ENCODE results near the gene HSPA2.
"Not testable (repeated sequence)": the region's sequence is repeated elsewhere in the genome, so short reads cannot be mapped to it uniquely, and the experiment has no call there.

The HSPA2 gene

DNA sequence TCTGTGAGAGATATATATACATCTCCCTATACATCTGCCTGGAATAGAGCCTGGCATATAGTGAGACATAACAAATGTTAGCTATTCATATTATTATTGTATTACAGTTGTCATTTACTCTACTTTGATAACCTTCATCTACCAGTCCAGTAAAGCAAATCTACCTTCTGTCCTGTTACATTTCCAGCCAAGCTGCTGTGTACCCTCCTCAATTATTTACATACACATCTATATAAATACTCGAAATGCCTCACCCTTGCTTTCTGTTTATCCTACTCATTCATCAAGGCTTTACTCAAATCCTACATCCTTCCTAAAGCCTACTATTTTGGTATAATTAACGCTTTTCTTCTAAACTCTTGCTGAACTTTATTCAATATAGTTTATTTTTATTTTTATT lies 27.3 kb upstream of the HSPA2 start:
- no peak for DNase-seq (ENCODE audit: low spot score)

DNA sequence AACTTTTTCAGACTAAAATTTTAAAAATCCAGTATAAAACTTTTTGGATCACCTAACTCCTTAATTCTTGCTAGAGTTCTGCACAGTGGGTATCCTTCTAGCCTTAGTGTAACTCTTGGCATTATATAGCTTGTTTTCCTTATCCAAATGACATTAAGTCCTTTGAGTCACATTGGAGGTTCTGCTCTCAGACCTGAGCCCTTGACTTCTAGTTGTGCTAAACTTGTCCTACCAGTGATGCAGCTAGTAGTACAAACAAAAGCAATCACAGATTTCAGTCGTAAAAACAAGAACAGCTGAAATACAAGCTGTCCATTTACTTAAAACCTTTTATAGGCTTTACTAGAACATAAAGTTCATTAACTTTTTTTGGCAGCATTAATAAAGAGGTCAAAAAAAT lies 25.5 kb upstream of the HSPA2 start:
- no peak for DNase-seq (ENCODE audit: low spot score)

DNA sequence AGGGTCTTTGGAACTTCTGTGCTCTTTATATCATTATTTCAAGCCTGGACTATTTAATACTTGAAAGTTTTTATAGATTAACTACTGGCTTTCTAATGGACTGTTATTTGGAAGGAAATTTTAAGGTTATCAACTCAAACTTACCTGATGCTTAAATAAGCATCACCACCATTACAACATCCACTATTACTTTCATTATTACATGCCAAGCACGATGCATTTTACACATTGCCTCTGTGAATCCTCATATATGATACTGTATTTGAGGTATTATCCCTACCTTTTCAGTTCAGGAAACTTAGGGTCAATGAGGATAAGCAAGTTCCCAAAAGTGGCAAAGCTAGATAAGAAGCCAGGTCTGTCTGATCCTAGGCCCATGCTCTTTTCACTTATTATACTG lies 23.6 kb upstream of the HSPA2 start:
- DNase-seq (ENCODE audit: low spot score), result no peak

DNA sequence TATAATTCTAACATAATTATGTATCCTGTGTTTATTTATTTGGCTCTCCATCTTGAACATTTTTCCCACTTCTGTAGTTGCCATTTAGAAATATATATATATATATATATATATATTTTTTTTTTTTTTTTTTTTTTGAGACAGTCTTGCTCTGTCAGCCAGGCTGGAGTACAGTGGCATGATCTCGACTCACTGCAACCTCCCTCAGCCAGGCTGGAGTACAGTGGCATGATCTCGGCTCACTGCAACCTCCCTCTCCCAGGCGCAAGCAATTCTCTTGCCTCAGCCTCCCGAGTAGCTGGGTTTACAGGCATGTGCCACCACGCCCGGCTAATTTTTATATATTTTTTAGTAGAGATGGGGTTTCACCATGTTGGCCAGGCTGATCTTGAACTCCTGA lies 22.9 kb upstream of the HSPA2 start:
- DNase-seq (ENCODE audit: low spot score), result not testable (repeated sequence)

DNA sequence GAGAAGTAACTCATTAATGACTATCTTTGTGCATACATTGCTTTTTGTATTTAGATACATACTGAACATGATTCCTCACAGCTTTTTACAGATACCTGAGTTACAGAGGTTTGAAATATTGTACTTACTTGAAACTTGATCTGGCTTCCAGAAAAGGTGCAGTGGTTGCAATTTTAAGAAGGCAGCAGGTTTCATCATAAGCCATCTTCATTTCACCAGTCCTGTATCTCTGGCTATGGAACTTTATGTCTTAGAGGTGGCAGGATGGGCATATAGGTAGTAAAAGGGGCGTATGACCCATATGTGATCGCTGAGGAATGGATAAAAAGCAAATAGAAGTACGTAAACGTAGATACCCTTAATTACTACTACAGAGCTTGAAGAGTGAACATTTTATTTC lies 22.3 kb upstream of the HSPA2 start:
- no peak for DNase-seq (ENCODE audit: low spot score)

DNA sequence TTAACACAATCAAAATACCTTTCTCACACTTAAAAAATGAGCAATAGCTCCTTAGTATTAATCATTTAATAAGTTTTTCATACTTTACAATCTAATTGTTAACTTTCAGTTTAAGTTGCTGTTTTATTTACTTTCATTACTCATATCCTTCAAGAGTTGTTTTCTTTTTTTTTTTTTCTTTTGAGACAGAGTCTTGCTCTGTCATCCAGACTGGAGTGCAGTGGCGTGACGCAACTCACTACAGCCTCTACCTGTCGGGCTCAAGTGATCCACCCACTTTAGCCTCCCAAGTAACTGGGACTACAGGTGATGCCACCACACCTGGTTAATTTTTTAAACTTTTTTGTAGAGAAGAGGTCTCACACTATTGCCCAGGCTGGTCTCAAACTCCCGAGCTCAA lies 19.8 kb upstream of the HSPA2 start:
- no peak for DNase-seq (ENCODE audit: low spot score)

DNA sequence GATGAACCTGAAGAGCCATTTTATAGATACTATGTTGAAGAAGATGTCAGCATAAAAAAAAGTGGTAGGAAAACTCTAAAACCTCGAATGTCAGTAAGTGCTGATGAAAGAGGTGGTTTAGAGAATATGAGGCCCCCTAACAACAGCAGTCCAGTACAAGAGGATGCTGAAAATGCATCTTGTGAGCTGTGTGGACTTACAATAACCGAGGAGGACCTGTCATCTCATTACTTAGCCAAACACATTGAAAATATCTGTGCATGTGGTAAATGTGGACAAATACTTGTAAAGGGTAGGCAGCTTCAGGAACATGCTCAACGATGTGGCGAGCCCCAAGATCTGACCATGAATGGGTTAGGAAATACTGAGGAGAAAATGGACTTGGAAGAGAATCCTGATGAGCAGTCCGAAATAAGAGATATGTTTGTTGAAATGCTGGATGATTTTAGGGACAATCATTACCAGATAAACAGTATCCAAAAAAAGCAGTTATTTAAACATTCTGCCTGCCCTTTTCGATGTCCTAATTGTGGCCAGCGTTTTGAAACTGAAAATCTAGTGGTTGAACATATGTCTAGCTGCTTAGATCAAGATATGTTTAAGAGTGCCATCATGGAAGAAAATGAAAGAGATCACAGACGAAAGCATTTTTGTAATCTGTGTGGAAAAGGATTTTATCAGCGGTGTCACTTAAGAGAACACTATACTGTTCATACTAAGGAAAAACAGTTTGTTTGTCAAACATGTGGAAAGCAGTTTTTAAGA lies 17.8 kb upstream of the HSPA2 start:
- DNase-seq (ENCODE audit: low spot score), result no peak

DNA sequence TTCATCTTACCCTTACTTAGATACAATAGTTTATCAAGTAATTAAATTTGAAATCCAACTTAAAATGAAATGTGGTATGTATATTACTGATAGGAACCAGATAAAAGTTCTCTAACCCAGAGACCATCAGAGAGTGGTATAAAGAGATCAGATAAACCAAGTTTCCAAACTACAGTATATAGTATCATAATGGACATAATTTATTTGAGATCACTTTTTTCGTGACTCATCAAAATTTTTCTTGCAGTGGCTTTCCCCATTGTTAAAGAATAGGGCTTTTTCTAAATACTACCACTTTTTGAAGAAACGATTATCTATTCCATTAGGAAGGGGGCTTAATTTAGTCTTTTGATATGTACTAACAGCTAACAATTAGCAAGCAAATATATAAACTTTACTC lies 15.2 kb upstream of the HSPA2 start:
- DNase-seq (ENCODE audit: low spot score), result no peak

DNA sequence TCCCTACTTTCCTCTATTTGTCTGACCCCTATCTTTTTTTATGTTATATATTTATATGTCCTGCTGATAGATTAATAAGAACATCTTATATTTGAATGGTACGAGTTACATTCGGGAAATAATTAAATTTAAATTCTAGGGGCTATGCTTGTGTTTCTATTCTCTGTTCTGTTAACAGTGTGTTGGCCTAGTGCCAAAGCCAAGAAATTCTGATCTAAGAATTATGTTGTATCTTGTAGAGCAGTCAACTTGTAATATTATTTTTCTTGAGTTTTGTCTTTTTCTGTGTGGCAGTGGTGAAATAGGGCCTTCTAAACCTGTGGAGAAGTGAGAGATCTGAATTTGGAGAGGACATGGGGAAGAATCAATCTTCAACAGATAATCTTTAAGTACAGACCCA lies 9.0 kb upstream of the HSPA2 start:
- DNase-seq (ENCODE audit: low spot score), result no peak

DNA sequence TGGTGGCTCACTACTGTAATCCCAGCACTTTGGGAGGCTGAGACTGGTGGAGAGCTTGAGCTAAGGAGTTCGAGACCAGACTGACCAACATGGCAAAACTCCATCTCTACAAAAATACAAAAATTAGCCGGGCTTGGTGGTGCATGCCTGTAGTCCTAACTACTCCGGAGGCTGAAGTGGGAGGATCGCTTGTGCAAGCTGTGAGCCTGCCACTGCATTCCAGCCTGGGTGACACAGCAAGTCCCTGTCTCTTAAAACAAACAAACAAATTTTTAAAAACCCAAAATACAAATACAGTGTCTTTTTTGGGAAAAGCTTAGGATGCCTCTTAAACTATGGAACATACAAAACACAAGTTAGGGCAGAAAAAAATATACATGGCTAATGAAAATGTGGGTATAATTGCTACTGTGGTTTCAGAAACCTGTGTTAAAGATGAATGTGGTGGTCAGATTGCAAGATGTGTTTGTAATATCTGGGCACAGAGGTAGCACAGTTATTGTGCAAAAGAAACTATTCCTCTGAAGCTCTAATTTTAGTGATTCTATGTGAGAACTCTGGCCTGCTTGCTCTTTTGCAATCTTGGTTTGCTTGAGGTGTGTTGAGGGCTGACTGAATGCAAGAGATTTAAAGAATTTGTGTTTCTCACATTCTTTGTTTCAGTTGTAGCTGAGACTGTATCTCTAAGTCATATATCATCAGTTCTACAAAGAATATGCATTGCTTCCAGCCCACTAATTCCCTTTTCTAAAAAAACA lies 3.9 kb upstream of the HSPA2 start:
- no peak for DNase-seq (ENCODE audit: low spot score)

DNA sequence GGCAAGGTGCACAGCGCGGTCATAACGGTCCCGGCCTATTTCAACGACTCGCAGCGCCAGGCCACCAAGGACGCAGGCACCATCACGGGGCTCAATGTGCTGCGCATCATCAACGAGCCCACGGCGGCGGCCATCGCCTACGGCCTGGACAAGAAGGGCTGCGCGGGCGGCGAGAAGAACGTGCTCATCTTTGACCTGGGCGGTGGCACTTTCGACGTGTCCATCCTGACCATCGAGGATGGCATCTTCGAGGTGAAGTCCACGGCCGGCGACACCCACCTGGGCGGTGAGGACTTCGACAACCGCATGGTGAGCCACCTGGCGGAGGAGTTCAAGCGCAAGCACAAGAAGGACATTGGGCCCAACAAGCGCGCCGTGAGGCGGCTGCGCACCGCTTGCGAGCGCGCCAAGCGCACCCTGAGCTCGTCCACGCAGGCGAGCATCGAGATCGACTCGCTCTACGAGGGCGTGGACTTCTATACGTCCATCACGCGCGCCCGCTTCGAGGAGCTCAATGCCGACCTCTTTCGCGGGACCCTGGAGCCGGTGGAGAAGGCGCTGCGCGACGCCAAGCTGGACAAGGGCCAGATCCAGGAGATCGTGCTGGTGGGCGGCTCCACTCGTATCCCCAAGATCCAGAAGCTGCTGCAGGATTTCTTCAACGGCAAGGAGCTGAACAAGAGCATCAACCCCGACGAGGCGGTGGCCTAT lies 875 bp downstream of the HSPA2 start:
- DNase-seq (ENCODE audit: low spot score), result no peak

DNA sequence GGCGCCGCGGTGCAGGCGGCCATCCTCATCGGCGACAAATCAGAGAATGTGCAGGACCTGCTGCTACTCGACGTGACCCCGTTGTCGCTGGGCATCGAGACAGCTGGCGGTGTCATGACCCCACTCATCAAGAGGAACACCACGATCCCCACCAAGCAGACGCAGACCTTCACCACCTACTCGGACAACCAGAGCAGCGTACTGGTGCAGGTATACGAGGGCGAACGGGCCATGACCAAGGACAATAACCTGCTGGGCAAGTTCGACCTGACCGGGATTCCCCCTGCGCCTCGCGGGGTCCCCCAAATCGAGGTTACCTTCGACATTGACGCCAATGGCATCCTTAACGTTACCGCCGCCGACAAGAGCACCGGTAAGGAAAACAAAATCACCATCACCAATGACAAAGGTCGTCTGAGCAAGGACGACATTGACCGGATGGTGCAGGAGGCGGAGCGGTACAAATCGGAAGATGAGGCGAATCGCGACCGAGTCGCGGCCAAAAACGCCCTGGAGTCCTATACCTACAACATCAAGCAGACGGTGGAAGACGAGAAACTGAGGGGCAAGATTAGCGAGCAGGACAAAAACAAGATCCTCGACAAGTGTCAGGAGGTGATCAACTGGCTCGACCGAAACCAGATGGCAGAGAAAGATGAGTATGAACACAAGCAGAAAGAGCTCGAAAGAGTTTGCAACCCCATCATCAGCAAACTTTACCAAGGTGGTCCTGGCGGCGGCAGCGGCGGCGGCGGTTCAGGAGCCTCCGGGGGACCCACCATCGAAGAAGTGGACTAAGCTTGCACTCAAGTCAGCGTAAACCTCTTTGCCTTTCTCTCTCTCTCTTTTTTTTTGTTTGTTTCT lies 1.7 kb downstream of the HSPA2 start:
- no peak for DNase-seq (ENCODE audit: low spot score)

DNA sequence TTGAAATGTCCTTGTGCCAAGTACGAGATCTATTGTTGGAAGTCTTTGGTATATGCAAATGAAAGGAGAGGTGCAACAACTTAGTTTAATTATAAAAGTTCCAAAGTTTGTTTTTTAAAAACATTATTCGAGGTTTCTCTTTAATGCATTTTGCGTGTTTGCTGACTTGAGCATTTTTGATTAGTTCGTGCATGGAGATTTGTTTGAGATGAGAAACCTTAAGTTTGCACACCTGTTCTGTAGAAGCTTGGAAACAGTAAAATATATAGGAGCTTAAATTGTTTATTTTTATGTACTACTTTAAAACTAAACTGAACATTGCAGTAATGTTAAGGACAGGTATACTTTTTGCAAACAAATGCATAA lies 2.3 kb downstream of the HSPA2 start:
- no peak for DNase-seq (ENCODE audit: low spot score)

DNA sequence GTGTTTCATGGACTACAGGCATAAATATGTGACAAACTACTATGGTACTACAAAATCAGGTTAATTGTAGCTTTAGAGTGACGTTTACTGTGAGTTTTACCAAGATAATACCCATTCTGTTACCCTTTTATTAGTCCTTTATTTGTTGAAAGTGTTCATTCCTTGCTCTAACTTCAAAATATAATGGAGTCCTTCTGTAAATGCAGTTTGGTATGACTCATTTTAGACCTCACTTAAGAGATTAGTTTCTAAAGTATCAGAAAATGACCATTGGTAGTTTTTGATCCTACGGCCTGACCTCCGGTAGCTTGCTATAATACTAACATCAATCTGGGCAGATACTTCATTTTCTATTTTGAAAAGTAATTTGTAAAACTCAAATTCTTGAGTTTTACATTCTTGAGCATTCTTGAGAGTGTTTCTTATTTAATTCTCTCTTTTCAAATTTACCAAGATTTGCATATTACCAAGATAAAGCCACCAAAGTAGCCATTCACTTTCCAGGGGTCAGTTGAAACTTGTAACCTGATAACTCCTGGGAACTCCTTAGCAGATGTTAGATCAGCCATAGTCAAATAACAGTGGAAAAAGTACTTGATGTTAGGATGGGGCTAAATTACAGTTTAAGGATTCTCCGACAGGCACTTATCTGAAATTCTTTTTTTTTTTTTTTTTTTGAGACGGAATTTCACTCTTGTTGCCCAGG lies 4.2 kb downstream of the HSPA2 start:
- DNase-seq (ENCODE audit: low spot score), result no peak

DNA sequence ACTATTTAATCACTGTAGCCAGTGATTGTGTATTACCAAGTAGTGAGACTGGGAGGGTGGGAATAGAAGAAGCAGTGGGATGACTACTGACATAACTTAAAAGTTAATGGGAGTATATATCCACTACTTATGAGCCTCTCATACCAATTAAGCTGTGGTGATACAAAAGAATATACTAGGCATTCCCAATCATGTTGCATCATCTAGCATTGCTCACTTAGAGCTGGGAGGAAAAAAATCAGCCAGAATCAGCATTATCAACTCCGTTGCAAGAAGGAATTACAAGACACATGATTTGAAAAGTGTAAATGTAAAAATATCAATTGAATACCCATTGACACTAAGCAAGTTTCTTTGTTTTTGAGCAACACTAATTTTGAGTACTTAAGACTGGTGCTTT lies 8.5 kb downstream of the HSPA2 start:
- DNase-seq (ENCODE audit: low spot score), result no peak

DNA sequence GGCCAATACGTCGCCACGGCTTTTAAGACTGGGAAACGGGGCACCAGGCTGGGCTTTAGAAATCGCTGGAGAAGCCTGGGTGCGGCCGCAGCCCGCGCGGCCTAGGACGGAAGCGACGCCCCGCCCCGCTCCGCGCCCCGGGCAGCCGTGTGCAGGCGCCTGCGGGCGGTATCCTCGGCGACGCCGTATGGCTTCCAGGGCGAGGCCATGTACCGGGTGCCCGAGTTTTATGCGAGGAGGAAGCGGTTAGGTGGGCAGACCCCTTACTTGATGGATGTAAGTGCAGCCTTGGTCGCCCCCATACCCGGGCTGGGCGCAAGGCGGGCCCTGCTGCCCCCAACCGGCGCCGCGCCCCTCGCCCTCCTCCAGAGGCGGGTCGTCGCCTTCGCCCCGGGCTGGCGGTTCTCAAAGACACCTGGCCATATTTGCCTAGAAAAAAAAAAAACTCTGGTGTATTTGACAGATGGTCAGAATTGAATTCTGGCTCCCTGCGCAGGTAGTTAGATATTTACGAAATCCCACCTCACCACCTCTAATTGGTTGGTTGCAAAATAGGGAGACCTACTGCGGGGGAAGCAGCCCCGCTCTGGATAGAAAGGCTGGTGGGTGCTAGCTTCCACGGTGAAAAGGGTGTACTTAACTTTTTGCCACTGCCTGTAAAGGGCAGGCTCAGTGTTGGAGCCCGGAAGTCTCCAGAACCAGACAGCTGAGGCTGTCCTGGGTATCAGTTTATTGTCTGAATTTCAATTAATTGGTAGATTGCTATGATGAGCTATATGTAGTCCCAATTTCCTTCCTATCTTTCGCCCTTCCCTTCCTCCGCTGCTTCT lies 9.5 kb downstream of the HSPA2 start, which contains the start of gene PPP1R36:
PPP1R36 (plus strand) TSS at position 171 of the 830 bp plus-strand sequence; CDS start at position 208, 37 bp downstream.
- no peak for DNase-seq (ENCODE audit: low spot score)

DNA sequence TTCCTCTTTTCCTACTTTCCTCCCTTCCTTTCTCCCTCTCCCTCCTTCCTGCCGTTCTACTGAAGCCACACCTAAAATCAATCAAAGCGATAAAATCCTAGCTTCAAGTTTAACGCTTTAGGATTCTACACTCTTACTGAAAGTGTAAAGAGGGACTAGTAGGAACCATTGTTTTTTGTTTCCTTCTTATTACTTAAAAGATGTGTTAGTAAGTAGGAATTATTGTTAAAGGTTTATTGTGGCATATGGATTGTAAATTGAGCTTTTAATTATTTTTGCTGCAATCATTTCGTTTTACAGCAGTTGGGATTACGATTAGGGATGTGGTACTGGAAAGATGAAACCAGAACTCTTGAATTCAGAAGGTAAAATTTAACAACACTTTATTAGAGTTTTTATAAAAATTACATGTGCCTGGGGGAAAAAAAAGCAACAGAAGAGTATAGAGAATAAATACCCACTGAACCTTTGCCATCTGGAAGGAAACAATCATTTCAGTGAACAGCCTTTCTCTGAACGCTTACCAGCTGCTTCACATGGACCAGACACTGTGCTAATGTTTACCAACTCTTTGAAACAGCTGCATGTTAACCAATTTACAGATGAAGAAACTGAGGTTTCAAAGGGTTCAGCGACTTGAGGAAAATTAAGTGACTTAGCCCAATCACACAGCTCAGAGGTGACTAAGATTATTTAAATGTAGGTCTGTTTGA lies 10.2 kb downstream of the HSPA2 start:
- DNase-seq (ENCODE audit: low spot score), result no peak

DNA sequence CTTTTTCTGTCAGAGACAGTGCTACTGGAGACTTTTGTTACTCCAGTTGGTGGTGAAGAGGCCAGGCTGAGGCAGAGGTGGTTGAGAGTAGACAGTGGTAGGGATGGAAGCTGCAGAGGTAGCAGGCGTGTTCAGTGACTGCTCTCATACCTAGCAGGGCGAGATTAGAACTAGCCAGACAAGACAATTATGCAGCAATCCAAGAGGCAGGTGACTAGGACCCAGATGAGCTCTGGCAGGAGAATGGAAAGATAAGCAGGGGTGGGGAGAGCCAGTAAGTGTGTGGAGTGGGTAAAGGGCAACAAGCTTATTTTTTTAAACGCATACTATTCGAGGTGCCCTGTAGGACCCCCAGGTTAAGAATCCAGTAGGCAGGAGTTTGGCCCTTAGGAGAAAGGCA lies 14.0 kb downstream of the HSPA2 start:
- DNase-seq (ENCODE audit: low spot score), result no peak

DNA sequence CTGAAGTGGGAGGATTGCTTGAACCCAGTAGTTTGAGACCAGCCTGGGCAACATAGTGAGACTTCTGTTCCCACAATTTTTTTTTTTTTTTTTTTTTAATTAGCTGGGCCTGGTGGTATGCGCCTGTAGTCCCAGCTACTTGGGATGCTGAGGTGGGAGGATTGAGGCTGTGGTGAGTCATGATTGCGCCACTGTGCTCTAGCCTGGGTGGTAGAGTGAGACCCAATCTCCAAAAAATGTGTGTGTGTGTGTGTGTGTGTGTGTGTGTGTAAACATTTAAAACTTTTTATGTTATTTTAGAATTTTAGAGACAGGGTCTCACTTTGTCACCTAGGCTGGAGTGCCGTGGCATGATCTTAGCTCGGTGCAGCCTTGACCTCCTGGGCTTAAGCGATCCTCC lies 16.0 kb downstream of the HSPA2 start:
- DNase-seq (ENCODE audit: low spot score), result no peak

Data from SK-N-DZ (cell line).